Measurements from ENCODE around the gene COPB2.
"Not testable (repeated sequence)": the region's sequence is repeated elsewhere in the genome, so short reads cannot be mapped to it uniquely, and the experiment has no call there.

DNA sequence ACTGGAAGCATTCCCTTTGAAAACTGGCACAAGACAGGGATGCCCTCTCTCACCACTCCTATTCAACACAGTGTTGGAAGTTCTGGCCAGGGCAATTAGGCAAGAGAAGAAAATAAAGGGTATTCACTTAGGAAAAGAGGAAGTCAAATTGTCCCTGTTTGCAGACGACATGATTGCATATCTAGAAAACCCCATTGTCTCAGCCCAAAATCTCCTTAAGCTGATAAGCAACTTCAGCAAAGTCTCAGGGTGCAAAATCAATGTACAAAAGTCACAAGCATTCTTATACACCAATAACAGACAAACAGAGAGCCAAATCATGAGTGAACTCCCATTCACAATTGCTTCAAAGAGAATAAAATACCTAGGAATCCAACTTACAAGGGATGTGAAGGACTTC is 54.8 kb downstream of the COPB2 start:
- TF ChIP-seq, protein P1, sequence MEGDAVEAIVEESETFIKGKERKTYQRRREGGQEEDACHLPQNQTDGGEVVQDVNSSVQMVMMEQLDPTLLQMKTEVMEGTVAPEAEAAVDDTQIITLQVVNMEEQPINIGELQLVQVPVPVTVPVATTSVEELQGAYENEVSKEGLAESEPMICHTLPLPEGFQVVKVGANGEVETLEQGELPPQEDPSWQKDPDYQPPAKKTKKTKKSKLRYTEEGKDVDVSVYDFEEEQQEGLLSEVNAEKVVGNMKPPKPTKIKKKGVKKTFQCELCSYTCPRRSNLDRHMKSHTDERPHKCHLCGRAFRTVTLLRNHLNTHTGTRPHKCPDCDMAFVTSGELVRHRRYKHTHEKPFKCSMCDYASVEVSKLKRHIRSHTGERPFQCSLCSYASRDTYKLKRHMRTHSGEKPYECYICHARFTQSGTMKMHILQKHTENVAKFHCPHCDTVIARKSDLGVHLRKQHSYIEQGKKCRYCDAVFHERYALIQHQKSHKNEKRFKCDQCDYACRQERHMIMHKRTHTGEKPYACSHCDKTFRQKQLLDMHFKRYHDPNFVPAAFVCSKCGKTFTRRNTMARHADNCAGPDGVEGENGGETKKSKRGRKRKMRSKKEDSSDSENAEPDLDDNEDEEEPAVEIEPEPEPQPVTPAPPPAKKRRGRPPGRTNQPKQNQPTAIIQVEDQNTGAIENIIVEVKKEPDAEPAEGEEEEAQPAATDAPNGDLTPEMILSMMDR (conservative IDR thresholded peaks at IDR 0.05; ENCODE audit: low read length), result not testable (repeated sequence)
- TF ChIP-seq EZH2phosphoT487 (IDR thresholded peaks at IDR 0.05; ENCODE audit: borderline replicate concordance), result not testable (repeated sequence)

Measured in Loucy (cell line).